Panc1 (cell line): ENCODE data around the gene VIPR2. TPM values are rescaled to one million over a fixed set of nuclear protein-coding genes. Genes with fewer than 3 reads are reported as not detected.

Experiments
- ATAC-seq: fragments of 200-7000 bp; cut with Tn5 transposase; 2 replicates; pipeline ENCODE4 v1.9.1; 2020; ENCODE audit warnings: mild to moderate bottlenecking, moderate library complexity
- BruUV-seq: library from RNA; stranded (reverse); fragments of 400-500 nt; replicated peaks from 2 replicates; lab custom pipeline; 2021; lab: Mats Ljungman, UMichigan
- CTCF ChIA-PET: fragments of 300-600 bp; sonication (Branson Sonifier 250); formaldehyde crosslinking; loops from one replicate; lab custom pipeline; 2022; ENCODE audit warnings: antibody characterized with exemption; lab: Charles Lee
- POLR2A ChIA-PET: fragments of 300-600 bp; sonication (Branson Sonifier 250); formaldehyde crosslinking; loops from one replicate; lab custom pipeline; 2022; ENCODE audit warnings: antibody characterized with exemption; lab: Charles Lee
- DNase-seq: peaks from one replicate; pipeline ENCODE4 v3.0.0-alpha.2; 2010; ENCODE audit warnings: low read depth, low spot score
- H3K27ac ChIP-seq: 2 replicates; pipeline ENCODE4 v1.5.1; 2011; ENCODE audit warnings: mild to moderate bottlenecking, low read length, inconsistent platforms
- H3K27me3 ChIP-seq: fragments of 200-500 bp; sonication (Bioruptor generic); 2 replicates; pipeline ENCODE4 v1.6.0; 2014; ENCODE audit warnings: low read length, inconsistent platforms; ENCODE audit not compliant: control insufficient read depth, insufficient read depth
- H3K36me3 ChIP-seq: fragments of 200-500 bp; sonication (Bioruptor generic); 2 replicates; pipeline ENCODE4 v1.5.1; 2014; ENCODE audit warnings: inconsistent platforms, mild to moderate bottlenecking, low read length, moderate library complexity; ENCODE audit not compliant: control insufficient read depth, insufficient read depth
- H3K4me1 ChIP-seq: 2 replicates; pipeline ENCODE4 v1.5.1; 2011; ENCODE audit warnings: inconsistent platforms, mild to moderate bottlenecking, low read length, moderate library complexity; ENCODE audit not compliant: control insufficient read depth, insufficient read depth
- H3K4me3 ChIP-seq, 2 experiments: 2 replicates each; pipeline ENCODE4 v1.5.1; 2011 to 2012; ENCODE audit warnings: low read depth in 2 of 2, low read length in 2 of 2, mild to moderate bottlenecking in 2 of 2, inconsistent platforms in 1 of 2, moderate library complexity in 1 of 2
- H3K9me3 ChIP-seq: fragments of 200-500 bp; sonication (Bioruptor generic); 2 replicates; pipeline ENCODE4 v1.5.1; 2014; ENCODE audit warnings: low read depth, mild to moderate bottlenecking, inconsistent platforms, low read length, moderate library complexity; ENCODE audit not compliant: control insufficient read depth, insufficient read depth
- CTCF ChIP-seq: fragments of 450-650 bp; IDR thresholded peaks from 2 replicates; pipeline ENCODE4 v1.5.1; 2017; ENCODE audit warnings: mild to moderate bottlenecking
- POLR2AphosphoS5 ChIP-seq: IDR thresholded peaks from 2 replicates; pipeline ENCODE4 v1.6.1; 2012; ENCODE audit warnings: mild to moderate bottlenecking, low read depth, low read length, moderate library complexity
- REST ChIP-seq, 2 experiments: IDR thresholded peaks; 2 replicates each; pipeline ENCODE4 v1.6.1; 2011 to 2012; ENCODE audit warnings: low read depth in 2 of 2, control low read depth in 1 of 2, low read length in 1 of 2, mild to moderate bottlenecking in 1 of 2, moderate library complexity in 1 of 2; ENCODE audit not compliant: insufficient read depth in 1 of 2
- SIN3A ChIP-seq: IDR thresholded peaks from 2 replicates; pipeline ENCODE4 v1.6.1; 2012; ENCODE audit warnings: low read depth, mild to moderate bottlenecking, low read length, moderate library complexity, borderline replicate concordance; ENCODE audit not compliant: insufficient read depth
- TCF7L2 ChIP-seq: IDR thresholded peaks from 2 replicates; pipeline ENCODE4 v1.6.1; 2011; ENCODE audit warnings: mild to moderate bottlenecking, low read depth, low read length, inconsistent platforms
- in situ Hi-C: cut with HindIII; loops from 2 replicates; pipeline ENCODE4 v1.10.0; 2016; ENCODE audit warnings: low sequenced_read_pairs, low pct_unique_long_range_greater_than_20kb
- intact Hi-C: fragments of 100-400 bp; cut with micrococcal nuclease; formaldehyde crosslinking; loops from one replicate; pipeline ENCODE4 v1.10.0; 2022; ENCODE audit not compliant: unreplicated experiment
- total RNA-seq: library from RNA; stranded (reverse); gene quantifications from one replicate; pipeline ENCODE4 v1.2.1, GENCODE V29; 2021; ENCODE audit not compliant: unreplicated experiment

Gene VIPR2
- total RNA-seq, 1 experiment from 2014 or later: not detected

GRCh38 chr7:159098811-159099655 lies 45.6 kb downstream of the VIPR2 start:
- ChIA-PET POLR2A (no interaction called here), CTCF (no interaction called here)
- Histone ChIP-seq H3K27ac (no peak overlapping the region), H3K4me1 (no peaks in the 10 kb centered on the region), H3K4me3 (no peak overlapping the region), H3K27me3 (no peaks in the 10 kb centered on the region), H3K9me3 (no peaks in the 10 kb centered on the region), H3K36me3 (no peaks in the 10 kb centered on the region)
- in situ Hi-C loops: no loop called here
- DNase-seq (no peak), ATAC-seq (peak; percentile 43; the same call in 1 of the 2 replicates)
- BruUV-seq: no TSS peak
- intact Hi-C loops: no loop called here
- no peak for TF ChIP-seq REST (IDR thresholded peaks at IDR 0.05; ENCODE audit: insufficient read depth in 1 of 2, low read depth in 2 of 2, low read length in 1 of 2)
- no peak for TF ChIP-seq SIN3A
- no peak for TF ChIP-seq POLR2AphosphoS5
- no peak for TF ChIP-seq CTCF
- no peak for TF ChIP-seq TCF7L2

GRCh38 chr7:159098424-159098786 lies 46.3 kb downstream of the VIPR2 start:
- CTCF ChIA-PET: no interaction called here
- POLR2A ChIA-PET: no interaction called here
- no peak overlapping the region for H3K4me3 ChIP-seq
- intact Hi-C loops (no loop called here), in situ Hi-C loops (no loop called here)
- no peaks in the 10 kb centered on the region for H3K27me3 ChIP-seq
- BruUV-seq: no TSS peak
- no peaks in the 10 kb centered on the region for H3K4me1 ChIP-seq
- no peaks in the 10 kb centered on the region for H3K9me3 ChIP-seq
- H3K36me3 ChIP-seq: no peaks in the 10 kb centered on the region
- DNase-seq: no peak
- ATAC-seq: no peak
- H3K27ac ChIP-seq: no peak overlapping the region
- TF ChIP-seq POLR2AphosphoS5 (no peak), REST (IDR thresholded peaks at IDR 0.05; ENCODE audit: insufficient read depth in 1 of 2, low read depth in 2 of 2, low read length in 1 of 2) (no peak), TCF7L2 (no peak), SIN3A (no peak)
